Right lung (tissue), 5 donors: Measurements from ENCODE around the gene CUL2. TPM values are rescaled to one million over a fixed set of nuclear protein-coding genes. Genes with fewer than 3 reads are reported as not detected.

ENCODE experiments used
- polyA plus RNA-seq, 5 donors: library from polyadenylated mRNA; unstranded; fragments of 120-200 nt; gene quantifications; one replicate each; pipeline versions ENCODE4 v1.2.1 to v1.2.3, GENCODE V29; 2013; ENCODE audit warnings: inconsistent platforms in 1 of 5, low replicate concordance in 1 of 5; ENCODE audit not compliant: insufficient read length in 5 of 5, insufficient read depth in 1 of 5

CUL2 gene
- polyA plus RNA-seq, 5 donors = 32.2 to 47.4 (median 39.8) TPM

Other genes with a start within 250 kb of the CUL2 start
- 10 to 100 TPM; 34.1 to 41.1 (median 38.0) TPM for gene CREM, start 36.5 kb upstream of the CUL2 start, polyA plus RNA-seq
- gene CCNY, start 246.2 kb upstream of the CUL2 start, polyA plus RNA-seq = 10 to 100 TPM; 75.0 to 89.0 (median 84.9) TPM